PC-3 (cell line): Measurements from ENCODE around the gene TMEM41B. TPM values are rescaled to one million over a fixed set of nuclear protein-coding genes. Genes with fewer than 3 reads are reported as not detected.
"Not testable (repeated sequence)": the region's sequence is repeated elsewhere in the genome, so short reads cannot be mapped to it uniquely, and the experiment has no call there.

ENCODE experiments used
- ATAC-seq: fragments of 200-7000 bp; cut with Tn5 transposase; 2 replicates; pipeline ENCODE4 v1.9.1; 2020; ENCODE audit warnings: mild to moderate bottlenecking, moderate library complexity
- BruUV-seq: library from RNA; stranded (reverse); fragments of 400-500 nt; replicated peaks from 2 replicates; lab custom pipeline; 2021; lab: Mats Ljungman, UMichigan
- CTCF ChIA-PET: fragments of 300-600 bp; sonication (Branson Sonifier 250); formaldehyde crosslinking; loops from one replicate; lab custom pipeline; 2022; ENCODE audit warnings: antibody characterized with exemption; lab: Charles Lee
- POLR2A ChIA-PET: fragments of 300-600 bp; sonication (Branson Sonifier 250); formaldehyde crosslinking; loops from one replicate; lab custom pipeline; 2022; ENCODE audit warnings: antibody characterized with exemption; ENCODE audit not compliant: unreplicated experiment; lab: Charles Lee
- DNase-seq: peaks from one replicate; pipeline ENCODE4 v3.0.0-alpha.2; 2015
- H2AFZ ChIP-seq: fragments of 300-600 bp; sonication (generic); 2 replicates; pipeline ENCODE4 v1.6.0; 2016; ENCODE audit warnings: antibody characterized with exemption, low read length
- H3F3A ChIP-seq: fragments of 300-600 bp; sonication (generic); one replicate; pipeline ENCODE4 v1.6.0; 2017; ENCODE audit warnings: antibody characterized with exemption, low read length, control low read depth, mild to moderate bottlenecking; ENCODE audit not compliant: unreplicated experiment
- H3K27ac ChIP-seq: fragments of 300-600 bp; sonication (generic); 2 replicates; pipeline ENCODE4 v1.5.1; 2016; ENCODE audit warnings: mild to moderate bottlenecking, low read length
- H3K27me3 ChIP-seq: fragments of 300-600 bp; sonication (generic); 2 replicates; pipeline ENCODE4 v1.6.1; 2016; ENCODE audit warnings: low read length, mixed read lengths
- H3K36me3 ChIP-seq: fragments of 300-600 bp; sonication (generic); 2 replicates; pipeline ENCODE4 v1.6.1; 2016; ENCODE audit warnings: low read depth, mixed run types, low read length, mixed read lengths
- H3K4me1 ChIP-seq: fragments of 300-600 bp; sonication (generic); 2 replicates; pipeline ENCODE4 v1.5.1; 2016; ENCODE audit warnings: low read length; ENCODE audit not compliant: insufficient read depth
- H3K4me2 ChIP-seq: fragments of 300-600 bp; sonication (generic); 2 replicates; pipeline ENCODE4 v1.6.0; 2016; ENCODE audit warnings: low read length
- H3K4me3 ChIP-seq: fragments of 300-600 bp; sonication (generic); 2 replicates; pipeline ENCODE4 v1.5.1; 2016; ENCODE audit warnings: mild to moderate bottlenecking, low read length, mixed read lengths
- H3K79me2 ChIP-seq: fragments of 300-600 bp; sonication (generic); 2 replicates; pipeline ENCODE4 v1.6.1; 2017; ENCODE audit warnings: low read length, mixed read lengths
- H3K9ac ChIP-seq: fragments of 300-600 bp; sonication (generic); 2 replicates; pipeline ENCODE4 v1.6.0; 2016; ENCODE audit warnings: mild to moderate bottlenecking, low read length
- H3K9me2 ChIP-seq: fragments of 300-600 bp; sonication (generic); replicated peaks from 2 replicates; pipeline ENCODE4 v1.6.1; 2016; ENCODE audit warnings: mixed run types, low read length, mixed read lengths
- H3K9me3 ChIP-seq: fragments of 300-600 bp; sonication (generic); 2 replicates; pipeline ENCODE4 v1.6.1; 2016; ENCODE audit warnings: low read length, mixed read lengths
- H4K20me1 ChIP-seq: fragments of 300-600 bp; sonication (generic); 2 replicates; pipeline ENCODE4 v1.6.1; 2016; ENCODE audit warnings: low read length, mixed read lengths
- CTCF ChIP-seq: fragments of 300-600 bp; sonication (generic); conservative IDR thresholded peaks from 2 replicates; pipeline ENCODE4 v1.5.1; 2017; ENCODE audit warnings: antibody characterized with exemption, low read depth, mild to moderate bottlenecking, low read length
- EZH2 ChIP-seq: fragments of 300-600 bp; sonication (generic); IDR thresholded peaks from one replicate; pipeline ENCODE4 v1.6.1; 2017; ENCODE audit warnings: antibody characterized with exemption, mild to moderate bottlenecking, low read length; ENCODE audit not compliant: unreplicated experiment
- EZH2phosphoT487 ChIP-seq: fragments of 300-600 bp; sonication (generic); IDR thresholded peaks from 2 replicates; pipeline ENCODE4 v1.6.1; 2018; ENCODE audit warnings: mild to moderate bottlenecking, antibody characterized with exemption, low read length, borderline replicate concordance
- intact Hi-C: fragments of 100-400 bp; cut with micrococcal nuclease; formaldehyde crosslinking; loops from 2 replicates; pipeline ENCODE4 v1.9.0; 2023
- total RNA-seq: library from RNA; depleted of rRNA; stranded (reverse); fragments of >200 nt; gene quantifications from 2 replicates; pipeline ENCODE4 v1.2.3, GENCODE V29; 2014

Gene TMEM41B
- total RNA-seq, 1 experiment from 2014 or later: 87.6 TPM

GRCh38 chr11:9249252-9249651 is 65.1 kb downstream of the TMEM41B start:
- Histone ChIP-seq H3K4me1 (peaks cover 5% of the 10 kb centered on the region; the same call in 1 of the 2 replicates), H3K9me3 (no peaks in the 10 kb centered on the region), H3K4me2 (no peak overlapping the region), H3K4me3 (no peak overlapping the region), H3K36me3 (no peaks in the 10 kb centered on the region), H3F3A (no peaks in the 10 kb centered on the region), H3K9ac (no peak overlapping the region), H3K79me2 (peaks cover 52% of the 10 kb centered on the region), H2AFZ (no peak overlapping the region), H4K20me1 (no peaks in the 10 kb centered on the region), H3K9me2 (no peaks in the 10 kb centered on the region), H3K27ac (no peak overlapping the region), H3K27me3 (no peaks in the 10 kb centered on the region)
- DNase-seq: no peak
- no TSS peak for BruUV-seq
- intact Hi-C loops: no loop called here
- ChIA-PET CTCF (no interaction called here), POLR2A (no interaction called here)
- TF ChIP-seq EZH2phosphoT487: no peak
- TF ChIP-seq EZH2: no peak
- TF ChIP-seq CTCF: no peak
- ATAC-seq: no peak

- no peak overlapping the region for H3K27ac ChIP-seq
- no peak overlapping the region for H3K4me3 ChIP-seq
- intact Hi-C loops: no loop called here
- no peak overlapping the region for H2AFZ ChIP-seq
- no peaks in the 10 kb centered on the region for H3F3A ChIP-seq
- ChIA-PET POLR2A (interaction anchor here (0.7 kb wide), 1 partner anchor 993 kb away, joined by 4 read pairs; no protein-coding TSS in a partner anchor), CTCF (no interaction called here)
- ATAC-seq (no peak), DNase-seq (no peak)
- no peaks in the 10 kb centered on the region for H4K20me1 ChIP-seq
- H3K4me2 ChIP-seq: no peak overlapping the region
- no peaks in the 10 kb centered on the region for H3K27me3 ChIP-seq
- H3K36me3 ChIP-seq: no peaks in the 10 kb centered on the region
- no peaks in the 10 kb centered on the region for H3K9me3 ChIP-seq
- H3K79me2 ChIP-seq: peaks cover 56% of the 10 kb centered on the region
- TF ChIP-seq CTCF (no peak), EZH2 (no peak), EZH2phosphoT487 (no peak)
- no peaks in the 10 kb centered on the region for H3K9me2 ChIP-seq
- peaks cover 5% of the 10 kb centered on the region; the same call in 1 of the 2 replicates for H3K4me1 ChIP-seq
- BruUV-seq: no TSS peak
- no peak overlapping the region for H3K9ac ChIP-seq
These were observed 66.5 kb downstream of the TMEM41B start for GRCh38 chr11:9247863-9248262.

GRCh38 chr11:9236242-9236641 is 78.2 kb downstream of the TMEM41B start:
- H3K27me3 ChIP-seq, H3K36me3 ChIP-seq, H3K4me3 ChIP-seq, H4K20me1 ChIP-seq, intact Hi-C loops, H3K9me3 ChIP-seq, H3K27ac ChIP-seq, POLR2A ChIA-PET, BruUV-seq, H2AFZ ChIP-seq, H3K9ac ChIP-seq, H3F3A ChIP-seq, CTCF ChIA-PET, H3K9me2 ChIP-seq, H3K4me1 ChIP-seq, DNase-seq, H3K4me2 ChIP-seq, ATAC-seq: not testable (repeated sequence)
- peaks cover 51% of the 10 kb centered on the region for H3K79me2 ChIP-seq
